Smooth muscle cell (in vitro differentiated cells): Measurements from ENCODE around the gene GSX2. TPM values are rescaled to one million over a fixed set of nuclear protein-coding genes. Genes with fewer than 3 reads are reported as not detected.
"Not testable (repeated sequence)": the region's sequence is repeated elsewhere in the genome, so short reads cannot be mapped to it uniquely, and the experiment has no call there.

Experiments used
- DNase-seq: peaks from one replicate; lab custom pipeline; 2025; ENCODE audit not compliant: unreplicated experiment; lab: John Stamatoyannopoulos, UW
- H2AFZ ChIP-seq: fragments of 200-600 bp; sonication (generic); 2 replicates; pipeline ENCODE4 v1.6.0; 2016; ENCODE audit warnings: antibody characterized with exemption, low read depth, mild to moderate bottlenecking
- H3F3A ChIP-seq: fragments of 200-600 bp; sonication (generic); 2 replicates; pipeline ENCODE4 v1.6.0; 2017; ENCODE audit warnings: antibody characterized with exemption, low read depth
- H3K27ac ChIP-seq: fragments of 200-600 bp; sonication (generic); 2 replicates; pipeline ENCODE4 v1.5.1; 2016; ENCODE audit warnings: low read depth, mild to moderate bottlenecking
- H3K27me3 ChIP-seq: fragments of 200-600 bp; sonication (generic); 2 replicates; pipeline ENCODE4 v1.6.1; 2016; ENCODE audit warnings: low read depth, mild to moderate bottlenecking
- H3K36me3 ChIP-seq: fragments of 200-600 bp; sonication (generic); 2 replicates; pipeline ENCODE4 v1.5.1; 2016; ENCODE audit warnings: low read depth
- H3K4me1 ChIP-seq: fragments of 200-600 bp; sonication (generic); 2 replicates; pipeline ENCODE4 v1.5.1; 2016; ENCODE audit warnings: low read depth
- H3K4me2 ChIP-seq: fragments of 200-600 bp; sonication (generic); 2 replicates; pipeline ENCODE4 v1.6.0; 2016; ENCODE audit warnings: mild to moderate bottlenecking
- H3K4me3 ChIP-seq: fragments of 200-600 bp; sonication (generic); 2 replicates; pipeline ENCODE4 v1.5.1; 2016; ENCODE audit warnings: mild to moderate bottlenecking
- H3K79me2 ChIP-seq: fragments of 200-600 bp; sonication (generic); 2 replicates; pipeline ENCODE4 v1.6.0; 2016; ENCODE audit warnings: low read depth, mild to moderate bottlenecking
- H3K9ac ChIP-seq: fragments of 200-600 bp; sonication (generic); 2 replicates; pipeline ENCODE4 v1.6.0; 2016; ENCODE audit warnings: low read depth
- H3K9me3 ChIP-seq: fragments of 200-600 bp; sonication (generic); replicated peaks from 2 replicates; pipeline ENCODE4 v1.5.1; 2016; ENCODE audit warnings: low read depth
- H4K20me1 ChIP-seq: fragments of 200-600 bp; sonication (generic); 2 replicates; pipeline ENCODE4 v1.6.0; 2016; ENCODE audit warnings: low read depth
- WGBS: methylation state at CpG from one replicate; pipeline ENCODE4 v1.1.7; 2016; ENCODE audit warnings: low lambda C conversion rate; 5-methylcytosine and 5-hydroxymethylcytosine counted together
- polyA plus RNA-seq: library from polyadenylated mRNA; unstranded; fragments of >200 nt; fragmentation: Nextera tagmentation; extraction: Ambion mirVana; gene quantifications from 2 replicates; pipeline ENCODE4 v1.2.1, GENCODE V29; 2016
- total RNA-seq: library from RNA; depleted of rRNA; stranded (reverse); fragments of >200 nt; gene quantifications from 2 replicates; pipeline ENCODE4 v1.2.3, GENCODE V29; 2014
- TF ChIP-seq, protein P1 (sequence below): fragments of 200-600 bp; sonication (generic); IDR thresholded peaks from 2 replicates; pipeline ENCODE4 v1.5.1; 2017; ENCODE audit warnings: borderline replicate concordance, mild to moderate bottlenecking, antibody characterized with exemption; ENCODE audit not compliant: insufficient read depth, poor library complexity, severe bottlenecking

Gene GSX2
- total and polyA plus RNA-seq, 2 experiments from 2014 or later, result not detected

DNA sequence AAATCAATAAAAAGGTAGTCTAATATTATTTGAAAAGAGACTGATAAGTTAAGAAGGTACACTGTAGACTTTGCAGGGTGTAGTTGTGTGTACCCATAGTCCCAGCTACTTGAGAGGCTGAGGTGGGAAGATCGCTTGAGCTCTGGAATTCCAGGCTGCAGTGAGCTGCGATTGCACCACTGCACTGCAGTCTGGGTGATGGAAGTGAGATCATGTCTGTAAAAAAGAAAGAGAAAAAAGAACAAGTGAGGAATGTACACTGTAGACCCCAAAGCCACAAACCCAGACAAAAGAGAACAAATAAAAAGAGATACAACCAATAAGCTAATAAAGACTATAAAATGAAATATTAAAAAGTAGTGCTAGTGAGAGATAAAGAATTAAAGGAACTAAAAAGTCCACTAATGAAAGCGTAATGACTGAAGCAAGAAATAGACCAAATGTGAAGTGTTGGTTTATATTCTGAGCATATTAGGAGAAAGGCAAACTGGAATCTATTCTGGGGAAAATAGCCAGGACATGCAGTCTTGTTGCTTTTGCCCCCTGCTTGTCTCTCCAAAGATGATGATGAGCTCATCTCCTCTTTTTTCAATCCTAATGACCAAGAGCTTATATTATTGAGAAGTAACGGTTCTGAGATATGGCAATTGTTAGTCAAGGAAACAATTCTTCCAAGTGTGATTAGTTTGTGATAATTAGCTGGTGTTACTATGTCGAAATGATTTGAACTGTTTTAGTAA lies 19.1 kb downstream of the GSX2 start:
- Histone ChIP-seq H3F3A (peaks cover 8% of the 10 kb centered on the region), H3K9ac (no peak overlapping the region), H3K4me3 (no peak overlapping the region), H3K4me1 (no peaks in the 10 kb centered on the region), H3K9me3 (no peaks in the 10 kb centered on the region), H3K36me3 (no peaks in the 10 kb centered on the region), H3K79me2 (no peaks in the 10 kb centered on the region), H3K4me2 (no peak overlapping the region), H3K27ac (no peak overlapping the region), H2AFZ (peak overlapping the region; percentile 58), H3K27me3 (no peaks in the 10 kb centered on the region), H4K20me1 (no peaks in the 10 kb centered on the region)
- TF ChIP-seq, protein P1, sequence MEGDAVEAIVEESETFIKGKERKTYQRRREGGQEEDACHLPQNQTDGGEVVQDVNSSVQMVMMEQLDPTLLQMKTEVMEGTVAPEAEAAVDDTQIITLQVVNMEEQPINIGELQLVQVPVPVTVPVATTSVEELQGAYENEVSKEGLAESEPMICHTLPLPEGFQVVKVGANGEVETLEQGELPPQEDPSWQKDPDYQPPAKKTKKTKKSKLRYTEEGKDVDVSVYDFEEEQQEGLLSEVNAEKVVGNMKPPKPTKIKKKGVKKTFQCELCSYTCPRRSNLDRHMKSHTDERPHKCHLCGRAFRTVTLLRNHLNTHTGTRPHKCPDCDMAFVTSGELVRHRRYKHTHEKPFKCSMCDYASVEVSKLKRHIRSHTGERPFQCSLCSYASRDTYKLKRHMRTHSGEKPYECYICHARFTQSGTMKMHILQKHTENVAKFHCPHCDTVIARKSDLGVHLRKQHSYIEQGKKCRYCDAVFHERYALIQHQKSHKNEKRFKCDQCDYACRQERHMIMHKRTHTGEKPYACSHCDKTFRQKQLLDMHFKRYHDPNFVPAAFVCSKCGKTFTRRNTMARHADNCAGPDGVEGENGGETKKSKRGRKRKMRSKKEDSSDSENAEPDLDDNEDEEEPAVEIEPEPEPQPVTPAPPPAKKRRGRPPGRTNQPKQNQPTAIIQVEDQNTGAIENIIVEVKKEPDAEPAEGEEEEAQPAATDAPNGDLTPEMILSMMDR, result no peak
- WGBS, result 65% methylated on average over 5 of the region's 5 CpGs
- no peak for DNase-seq

DNA sequence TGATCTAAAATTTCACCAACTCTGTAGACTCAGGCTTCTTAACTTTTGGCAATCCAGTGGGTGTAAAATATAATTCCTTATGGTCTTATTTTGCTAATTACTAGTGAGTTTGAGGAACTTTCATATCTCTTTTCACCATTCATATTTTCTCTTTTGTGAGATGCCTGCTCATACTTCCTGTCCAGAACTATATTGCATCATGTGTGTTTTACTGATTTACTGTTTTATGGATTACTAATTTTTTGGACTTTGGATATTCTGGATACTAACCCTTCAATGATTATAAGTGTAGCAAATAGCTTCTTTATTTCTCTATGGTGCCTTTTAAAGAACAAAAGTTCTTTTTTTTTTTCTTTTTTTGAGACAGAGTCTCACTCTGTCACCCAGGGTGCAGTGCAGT lies 20.6 kb downstream of the GSX2 start:
- H3K9me3 ChIP-seq, result no peaks in the 10 kb centered on the region
- no peak overlapping the region for H3K4me3 ChIP-seq
- no peak overlapping the region for H3K9ac ChIP-seq
- TF ChIP-seq, protein P1, result no peak
- no peak overlapping the region for H2AFZ ChIP-seq
- H3K27me3 ChIP-seq, result no peaks in the 10 kb centered on the region
- H4K20me1 ChIP-seq, result no peaks in the 10 kb centered on the region
- no peaks in the 10 kb centered on the region for H3K79me2 ChIP-seq
- no peak overlapping the region for H3K27ac ChIP-seq
- no peaks in the 10 kb centered on the region for H3K4me1 ChIP-seq
- no peak for DNase-seq
- no peak overlapping the region for H3K4me2 ChIP-seq
- H3F3A ChIP-seq, result peaks cover 8% of the 10 kb centered on the region
- H3K36me3 ChIP-seq, result no peaks in the 10 kb centered on the region

DNA sequence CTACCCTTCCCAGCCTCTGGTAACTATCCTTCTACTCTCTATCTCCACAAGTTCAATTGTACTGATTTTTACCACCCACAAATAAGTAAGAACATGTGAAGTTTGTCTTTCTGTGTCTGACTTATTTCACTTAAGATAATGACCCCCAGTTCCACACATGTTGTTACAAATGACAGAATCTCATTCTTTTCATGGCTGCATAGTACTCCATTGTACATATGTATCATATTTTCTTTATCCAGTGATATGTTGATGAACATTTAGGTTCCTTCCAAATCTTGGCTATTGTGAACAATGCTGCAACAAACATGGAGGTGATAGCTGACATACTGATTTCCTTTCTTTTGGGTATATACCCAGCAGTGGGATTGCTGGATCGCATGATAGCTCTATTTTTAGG lies 27.7 kb downstream of the GSX2 start:
- Histone ChIP-seq H3K4me2 (no peak overlapping the region), H3K79me2 (no peaks in the 10 kb centered on the region), H3K9me3 (no peaks in the 10 kb centered on the region), H3F3A (no peaks in the 10 kb centered on the region), H4K20me1 (no peaks in the 10 kb centered on the region), H2AFZ (no peak overlapping the region), H3K36me3 (no peaks in the 10 kb centered on the region), H3K4me3 (no peak overlapping the region), H3K4me1 (no peaks in the 10 kb centered on the region), H3K9ac (no peak overlapping the region), H3K27me3 (no peaks in the 10 kb centered on the region), H3K27ac (no peak overlapping the region)
- no peak for DNase-seq
- WGBS, result 97% methylated on average over 1 of the region's 1 CpG
- TF ChIP-seq, protein P1, result no peak

DNA sequence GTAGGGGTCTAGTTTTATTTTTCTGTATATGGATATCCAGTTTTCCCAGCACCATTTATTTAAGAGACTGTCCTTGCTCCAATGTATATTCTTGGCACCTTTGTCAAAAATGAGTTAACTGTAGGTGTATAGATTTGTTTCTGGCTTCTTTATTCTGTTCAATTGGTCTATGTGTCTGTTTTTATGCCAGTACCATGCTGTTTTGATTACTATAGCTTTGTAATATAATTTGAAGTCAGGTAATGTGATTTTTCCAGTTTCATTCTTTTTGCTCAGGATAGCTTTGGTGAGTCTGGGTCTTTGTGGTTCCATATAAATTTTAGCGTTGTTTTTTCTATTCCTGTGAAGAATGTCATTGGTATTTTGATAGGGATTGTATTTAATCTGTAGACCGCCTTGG lies 28.7 kb downstream of the GSX2 start:
- H3F3A ChIP-seq, H4K20me1 ChIP-seq, H3K27me3 ChIP-seq, H3K9ac ChIP-seq, H3K36me3 ChIP-seq, H3K4me1 ChIP-seq, H3K79me2 ChIP-seq, H3K4me2 ChIP-seq, H3K27ac ChIP-seq, H3K4me3 ChIP-seq, H2AFZ ChIP-seq, DNase-seq, H3K9me3 ChIP-seq: not testable (repeated sequence)
- WGBS, result 99% methylated on average over 2 of the region's 2 CpGs
